ENCODE results near the gene TBL1X. TPM values are rescaled to one million over a fixed set of nuclear protein-coding genes. Genes with fewer than 3 reads are reported as not detected.

The TBL1X gene
- total and polyA plus RNA-seq, 2 of the 8 experiments (the other 6 are each of a cell fraction or from before 2014, with no cell fraction given): 13.3 to 25.6 TPM

- CTCF ChIA-PET (ENCODE audit: partially characterized antibody): no interaction called here
- H3K4me1 ChIP-seq (replicated peaks in 1 of 4; ENCODE audit: control insufficient read depth in 3 of 4, insufficient read depth in 4 of 4, low read length in 3 of 4): peaks cover 0 to 4% (median 0%) of the 10 kb centered on the region in 4 experiments; a peak in 3 of 7 replicates
- H2AK5ac ChIP-seq (ENCODE audit: low read depth, low read length): no peak overlapping the region
- no peak overlapping the region for H2AFZ ChIP-seq (ENCODE audit: low read length)
- no peaks in the 10 kb centered on the region for H3K36me3 ChIP-seq (ENCODE audit: control insufficient read depth in 2 of 4, insufficient read depth in 4 of 4, low read length in 3 of 4)
- H2BK5ac ChIP-seq (ENCODE audit: low read depth, low read length): no peak overlapping the region
- peaks cover 0 to 5% of the 10 kb centered on the region in 2 experiments; a peak in 1 of 4 replicates for H3K79me2 ChIP-seq (ENCODE audit: control insufficient read depth in 1 of 2, insufficient read depth in 2 of 2, low read length in 2 of 2)
- POLR2A ChIA-PET (ENCODE audit: partially characterized antibody): no interaction called here
- H3K79me1 ChIP-seq (ENCODE audit: low read depth, low read length): no peaks in the 10 kb centered on the region
- no peak overlapping the region for H2BK120ac ChIP-seq (replicated peaks; ENCODE audit: low read depth, low read length)
- no peak overlapping the region for H2BK20ac ChIP-seq (ENCODE audit: low read length)
- H3K27ac ChIP-seq (ENCODE audit: low read depth, low read length): no peak overlapping the region
- 83% methylated on average over 7 of the region's 8 CpGs; no CpG with 5 or more reads in 1 of the 2 experiments for WGBS, 2 experiments (ENCODE audit: extremely low coverage in 1 of 2, insufficient coverage in 1 of 2, insufficient read length in 1 of 2, insufficient replicate concordance in 2 of 2, low coverage in 1 of 2, low lambda C conversion rate in 2 of 2, missing lambda C conversion rate in 1 of 2)
- H3K18ac ChIP-seq (ENCODE audit: extremely low read depth, low read length): no peak overlapping the region
- no peak overlapping the region for H3K4ac ChIP-seq (replicated peaks; ENCODE audit: insufficient read length, low read depth, low read length)
- H3K4me3 ChIP-seq (ENCODE audit: extremely low read depth in 1 of 4, insufficient read depth in 2 of 4, low read depth in 3 of 4, low read length in 4 of 4): no peak overlapping the region
- H3K9me3 ChIP-seq (ENCODE audit: insufficient read depth in 2 of 2, low read depth in 1 of 2, low read length in 1 of 2): no peaks in the 10 kb centered on the region
- H2BK12ac ChIP-seq (ENCODE audit: low read depth, low read length): no peak overlapping the region
- H4K5ac ChIP-seq (ENCODE audit: insufficient read length, low read depth, low read length): no peak overlapping the region
- H4K8ac ChIP-seq (ENCODE audit: extremely low read depth, insufficient read depth, low read length): no peak overlapping the region
- no peaks in the 10 kb centered on the region for H3K27me3 ChIP-seq (replicated peaks in 1 of 4; ENCODE audit: control insufficient read depth in 3 of 4, extremely low read depth in 1 of 4, insufficient read depth in 3 of 4, low read length in 3 of 4)
- FAIRE-seq (no peak), DNase-seq (ENCODE audit: low read depth in 1 of 2, low spot score in 2 of 2) (no peak)
- no peak overlapping the region for H3K23ac ChIP-seq (ENCODE audit: insufficient read length)
- no peak overlapping the region for H3K14ac ChIP-seq (ENCODE audit: insufficient read length)
- H3K23me2 ChIP-seq (ENCODE audit: low read depth, low read length): no peaks in the 10 kb centered on the region
- H3K9ac ChIP-seq (replicated peaks in 1 of 4; ENCODE audit: extremely low read depth in 1 of 4, low read depth in 3 of 4, low read length in 3 of 4): no peak overlapping the region
- peaks cover 3 to 5% of the 10 kb centered on the region in 2 experiments for H4K20me1 ChIP-seq (replicated peaks in 1 of 2; ENCODE audit: control insufficient read depth in 1 of 2, insufficient read depth in 2 of 2, low read length in 2 of 2)
- H2BK15ac ChIP-seq (ENCODE audit: low read length): no peak overlapping the region
- H3K4me2 ChIP-seq (ENCODE audit: insufficient read depth in 1 of 2, low read depth in 2 of 2, low read length in 2 of 2): no peak overlapping the region
- no peak overlapping the region for H4K91ac ChIP-seq (replicated peaks; ENCODE audit: insufficient read length, low read length)
- H3K56ac ChIP-seq (replicated peaks; ENCODE audit: insufficient read length, low read depth, low read length): no peak overlapping the region
- no peak for TF ChIP-seq ATF2 (IDR thresholded peaks at IDR 0.05; ENCODE audit: low read length)
- no peak for TF ChIP-seq CTBP2 (IDR thresholded peaks at IDR 0.05; ENCODE audit: borderline replicate concordance, insufficient read depth, insufficient read length, low read length)
- TF ChIP-seq KDM4A (IDR thresholded peaks at IDR 0.05; ENCODE audit: low read depth, low read length, severe bottlenecking): no peak
- TF ChIP-seq SP2 (IDR thresholded peaks at IDR 0.05; ENCODE audit: low read length): no peak
- no peak for TF ChIP-seq BCL11A (IDR thresholded peaks at IDR 0.05; ENCODE audit: low read depth in 2 of 2, low read length in 2 of 2)
- no peak for TF ChIP-seq ZNF274 (IDR thresholded peaks at IDR 0.05; ENCODE audit: borderline replicate concordance, extremely low read depth, low read length)
- TF ChIP-seq TEAD4 (IDR thresholded peaks at IDR 0.05; ENCODE audit: low read depth, low read length): no peak
- no peak for TF ChIP-seq EGR1 (IDR thresholded peaks at IDR 0.05; ENCODE audit: borderline replicate concordance, low read depth, low read length)
- TF ChIP-seq YY1 (IDR thresholded peaks at IDR 0.05; ENCODE audit: low read depth, low read length): no peak
- TF ChIP-seq TAF7 (optimal IDR thresholded peaks at IDR 0.05; ENCODE audit: borderline replicate concordance, low read depth, low read length): no peak
- TF ChIP-seq ATF3 (IDR thresholded peaks at IDR 0.05; ENCODE audit: insufficient read depth, low read depth, low read length): no peak
Observed at GRCh38 chrX:9581771-9582385, 117.0 kb downstream of the TBL1X start.

Measured in H1 (cell line).